Embryonic facial prominence (tissue), 1 donor: Measurements from ENCODE around the gene FAM83D.

Experiments
- DNase-seq: peaks from one replicate; pipeline ENCODE4 v3.0.0-alpha.2; 2016; ENCODE audit errors: extremely low spot score

FAM83D gene

DNA sequence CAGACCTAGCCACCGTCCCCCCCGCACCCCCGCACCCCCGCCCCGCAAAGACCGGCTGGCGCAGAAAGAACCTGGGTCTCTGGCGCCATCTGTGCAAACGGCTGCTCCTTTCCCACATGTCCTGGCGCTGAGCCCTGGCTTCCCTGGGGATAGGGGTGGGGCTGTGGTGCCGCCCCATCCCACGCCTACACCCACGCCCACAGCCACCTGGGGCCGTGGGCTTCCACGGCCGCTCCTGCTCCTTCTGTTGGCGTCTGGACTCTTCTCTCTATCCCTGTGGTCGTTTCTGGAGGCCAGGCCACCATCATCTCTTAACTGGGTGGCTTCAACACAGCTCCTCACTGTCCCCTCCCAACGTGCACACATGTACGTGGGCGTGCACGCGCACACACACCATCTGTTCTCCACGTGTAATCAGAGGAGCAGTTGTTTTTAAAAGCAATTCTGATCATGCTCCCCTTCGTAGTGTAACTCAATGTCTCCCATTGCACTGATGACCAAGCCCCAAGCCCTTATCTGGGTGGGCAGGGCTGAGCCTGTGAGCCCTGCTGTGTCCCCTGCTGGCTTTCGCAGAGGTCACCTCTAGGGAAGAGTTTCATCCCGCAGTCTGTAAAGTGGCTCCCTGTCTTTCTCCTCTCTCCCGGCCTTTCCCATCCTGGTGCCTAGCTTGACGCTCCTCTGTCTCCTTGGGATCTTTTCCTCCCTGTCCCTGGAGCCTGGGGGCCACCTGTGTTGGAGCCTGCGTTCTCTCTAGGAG, 31.9 kb upstream of the FAM83D start:
- no peak for DNase-seq

DNA sequence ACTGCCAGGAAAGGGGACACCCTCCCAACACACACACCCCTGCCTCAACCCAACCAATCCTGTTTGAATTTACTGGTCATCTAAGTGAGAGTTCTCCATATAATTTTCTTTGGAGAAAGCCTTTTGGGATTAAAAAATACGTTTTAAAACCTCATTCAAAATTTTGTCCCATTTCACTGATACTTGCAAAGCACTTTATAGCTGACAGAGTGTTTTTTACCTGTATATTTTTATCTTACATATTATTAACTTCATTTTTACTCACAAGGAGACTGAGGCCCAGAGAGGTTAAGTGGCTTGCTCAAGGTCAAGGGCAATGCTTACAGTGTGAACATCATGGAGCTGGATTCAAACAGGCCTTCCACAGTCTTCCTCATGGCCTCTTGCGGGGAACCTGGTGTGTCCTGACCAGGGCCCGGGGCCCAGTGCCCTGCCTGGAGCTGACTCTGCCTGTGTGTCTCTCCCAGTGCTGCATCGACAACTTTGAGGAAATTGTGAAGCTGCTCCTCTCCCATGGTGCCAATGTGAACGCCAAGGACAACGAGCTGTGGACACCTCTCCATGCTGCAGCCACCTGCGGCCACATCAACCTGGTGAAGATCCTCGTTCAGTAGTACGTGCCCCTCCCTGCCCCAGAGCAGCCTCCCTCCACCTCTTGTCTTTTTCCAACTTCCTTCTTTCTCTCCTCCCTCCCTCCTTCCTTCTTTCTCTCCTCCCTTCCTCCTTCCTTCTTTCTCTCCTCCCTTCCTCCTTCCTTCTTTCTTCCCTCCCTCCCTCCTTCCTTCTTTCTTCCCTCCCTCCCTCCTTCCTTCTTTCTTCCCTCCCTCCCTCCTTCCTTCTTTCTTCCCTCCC, 30.9 kb upstream of the FAM83D start:
- no peak for DNase-seq

DNA sequence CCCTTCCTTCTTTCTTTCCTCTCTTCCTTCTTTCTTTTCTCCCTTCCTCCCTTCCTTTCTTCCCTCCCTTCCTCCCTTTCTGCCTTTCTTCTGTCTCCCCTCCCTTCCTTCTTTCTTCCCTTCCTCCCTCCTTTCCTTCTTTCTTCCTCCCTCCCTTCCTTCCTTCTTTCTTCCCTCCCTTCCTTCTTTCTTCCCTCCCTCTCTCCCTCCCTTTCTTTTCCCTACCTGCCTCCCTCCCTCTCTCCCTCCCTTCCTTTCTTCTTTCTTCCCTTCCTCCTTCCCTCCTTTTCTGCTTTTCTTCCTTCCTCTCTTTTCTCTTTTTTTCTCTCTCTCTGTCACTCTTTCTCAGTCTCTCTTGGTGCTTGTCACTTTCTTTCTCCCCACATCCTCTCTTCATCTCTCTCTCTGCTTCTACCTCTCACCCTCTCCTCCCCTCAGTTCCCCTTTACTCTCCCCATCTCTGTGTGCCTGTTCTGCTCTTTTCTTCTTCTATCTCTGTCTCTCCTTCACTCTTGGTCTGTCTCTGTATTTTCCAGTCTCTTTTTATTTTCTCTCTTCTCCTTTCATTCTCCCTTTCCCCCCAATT, 30.1 kb upstream of the FAM83D start:
- no peak for DNase-seq

DNA sequence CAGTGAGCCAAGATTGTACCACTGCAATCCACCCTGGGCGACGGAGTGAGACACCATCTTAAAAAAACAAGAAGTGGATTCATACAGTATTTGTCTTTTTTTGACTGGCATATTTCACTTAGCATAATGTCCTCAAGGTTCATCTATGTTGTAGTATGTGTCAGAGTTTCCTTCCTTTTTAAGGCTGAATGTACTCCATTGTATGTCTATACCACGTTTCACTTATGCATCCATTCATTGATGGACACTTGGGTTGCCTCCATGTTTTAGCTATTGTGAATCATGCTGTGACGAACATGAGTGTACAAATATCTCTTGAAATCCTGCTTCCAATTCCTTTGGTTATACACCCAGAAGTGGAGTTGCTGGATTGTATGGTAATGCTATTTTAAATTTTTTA, 28.9 kb upstream of the FAM83D start:
- no peak for DNase-seq

DNA sequence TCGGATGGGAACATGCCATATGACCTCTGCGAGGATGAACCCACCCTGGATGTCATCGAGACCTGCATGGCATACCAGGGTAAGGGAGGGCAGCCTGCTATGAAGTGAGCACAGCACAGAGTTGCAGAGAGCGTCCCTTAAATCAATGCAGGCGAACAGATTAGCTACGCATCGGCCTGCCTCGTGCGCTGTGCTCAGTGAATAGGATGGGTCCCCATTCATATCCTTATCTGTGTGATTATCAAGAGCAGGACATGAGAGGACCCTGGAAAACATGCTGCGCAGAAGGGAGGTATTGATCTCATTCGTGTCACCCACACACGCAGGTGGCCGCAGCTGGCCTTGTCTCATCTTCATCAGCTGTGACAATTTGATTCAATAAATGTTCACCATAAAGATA, 25.6 kb upstream of the FAM83D start:
- DNase-seq: no peak

DNA sequence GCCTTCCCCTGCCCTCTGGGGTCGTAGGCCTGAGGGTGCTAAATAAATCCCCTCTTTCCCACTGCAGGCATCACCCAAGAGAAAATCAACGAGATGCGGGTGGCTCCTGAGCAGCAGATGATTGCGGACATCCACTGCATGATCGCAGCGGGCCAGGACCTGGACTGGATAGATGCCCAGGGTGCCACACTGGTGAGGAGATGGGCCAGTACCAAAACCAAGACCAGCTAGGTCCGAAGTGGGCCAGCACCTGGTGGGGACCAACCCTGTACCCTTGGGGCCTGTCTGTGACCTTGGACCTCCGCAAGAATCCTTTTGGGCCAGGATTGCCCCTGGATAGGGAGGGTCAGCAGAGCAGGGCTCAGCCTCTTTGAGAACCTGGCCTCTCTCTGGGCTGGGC, 23.6 kb upstream of the FAM83D start:
- no peak for DNase-seq

DNA sequence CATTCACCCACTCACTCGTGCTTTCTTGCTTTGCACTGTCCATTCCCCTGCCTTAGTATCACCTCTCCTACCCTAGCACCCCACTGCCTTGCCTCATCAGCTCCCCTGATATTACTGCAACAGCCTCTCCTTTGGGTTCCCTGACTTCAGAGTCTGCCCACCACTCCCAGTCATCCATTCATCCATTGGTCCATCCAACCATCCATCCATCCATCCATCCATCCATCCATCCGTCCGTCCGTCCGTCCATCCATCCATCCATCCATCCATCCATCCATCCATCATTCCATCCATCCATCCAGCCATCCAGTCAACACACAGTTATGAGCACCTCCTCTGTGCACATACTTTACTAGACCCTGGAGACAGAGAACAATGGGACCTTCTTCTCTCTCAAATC, 22.9 kb upstream of the FAM83D start:
- no peak for DNase-seq

DNA sequence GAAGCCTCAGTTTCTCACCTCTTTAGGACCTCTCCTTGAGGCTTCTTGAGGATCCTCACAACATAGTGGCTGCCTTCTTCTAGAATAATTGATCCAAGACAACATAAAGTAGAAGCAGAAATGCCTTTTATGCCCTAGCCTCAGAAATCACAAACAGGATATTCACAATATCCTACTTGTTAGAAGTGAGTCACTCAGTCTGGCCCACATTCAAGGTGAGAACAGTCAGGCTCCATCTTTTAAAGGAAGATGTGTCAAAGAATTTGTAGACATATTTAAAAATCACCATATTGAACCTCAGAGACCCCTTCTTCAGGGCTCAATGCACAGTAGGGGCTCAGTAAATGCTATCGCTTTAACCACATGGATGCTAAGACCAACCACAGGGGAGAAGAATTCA, 20.8 kb upstream of the FAM83D start:
- DNase-seq: no peak

DNA sequence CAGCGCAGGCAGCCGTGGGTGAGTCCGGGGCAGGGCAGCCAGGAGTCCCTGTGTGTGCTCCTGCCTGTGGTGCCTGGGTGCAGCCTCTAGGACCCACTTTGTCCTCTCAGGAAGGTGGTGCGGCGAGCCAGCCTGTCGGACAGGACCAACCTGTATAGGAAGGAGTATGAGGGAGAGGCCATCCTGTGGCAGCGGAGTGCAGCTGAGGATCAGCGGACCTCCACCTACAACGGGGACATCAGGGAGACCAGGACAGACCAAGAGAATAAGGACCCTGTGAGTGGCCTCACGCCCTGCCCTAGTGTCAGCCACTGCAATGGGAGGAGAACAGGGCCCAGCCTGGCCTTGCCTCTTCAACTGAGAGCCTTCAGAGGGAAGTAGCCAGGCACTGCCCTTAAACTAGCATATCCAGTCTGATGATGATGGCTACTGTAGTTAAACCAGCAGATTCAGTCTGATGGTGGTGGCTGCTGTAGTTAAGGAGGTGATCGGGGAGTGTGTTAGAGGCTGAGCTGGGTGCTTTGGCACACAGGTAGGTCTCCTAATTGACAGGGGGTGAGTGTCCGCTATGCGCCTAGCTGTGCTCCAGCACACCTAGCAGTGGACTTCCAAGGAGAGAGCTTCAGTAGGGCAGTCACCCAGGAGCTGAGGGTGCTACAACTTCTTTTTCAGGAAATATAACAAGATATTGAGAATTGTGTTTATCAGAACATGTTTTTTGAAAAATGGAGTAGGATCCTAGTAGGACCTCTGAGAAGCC, 18.1 kb upstream of the FAM83D start:
- DNase-seq: no peak

DNA sequence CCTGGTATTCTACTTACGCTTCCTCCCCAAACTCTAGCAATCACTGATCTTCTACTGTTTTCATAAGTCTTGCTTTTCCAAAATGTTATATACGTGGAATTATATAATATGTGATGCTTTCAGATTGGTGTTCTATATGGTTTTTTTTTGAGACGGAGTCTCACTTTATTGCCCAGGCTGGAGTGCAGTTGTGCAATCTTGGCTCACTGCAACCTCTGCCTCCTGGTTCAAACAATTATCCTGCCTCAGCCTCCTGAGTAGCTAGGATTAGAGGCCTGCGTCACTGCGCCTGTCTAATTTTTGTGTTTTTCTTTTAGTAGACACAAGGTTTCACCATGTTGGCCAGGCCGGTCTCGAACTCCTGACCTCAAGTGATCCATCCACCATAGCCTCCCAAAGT, 10.9 kb upstream of the FAM83D start:
- DNase-seq: no peak

DNA sequence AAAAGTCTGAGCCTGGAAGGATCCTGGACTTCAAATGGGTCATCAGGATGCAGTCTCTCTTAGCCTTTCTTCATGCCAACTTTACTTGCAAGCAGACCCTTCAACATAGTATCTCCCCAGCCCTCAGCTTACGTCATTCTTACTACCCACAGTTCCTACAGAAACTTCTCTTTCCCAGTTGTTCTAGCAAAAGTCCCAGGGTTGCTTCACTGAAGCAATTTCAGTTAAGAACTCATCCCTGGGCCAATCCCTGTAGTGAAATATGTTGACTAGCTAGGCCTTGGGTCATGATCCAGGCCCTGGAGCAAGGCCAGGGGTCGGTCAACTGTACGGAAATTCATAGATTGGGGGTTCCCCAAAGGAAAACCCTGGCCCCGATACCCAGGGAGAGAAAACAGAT, 8.6 kb upstream of the FAM83D start:
- no peak for DNase-seq

DNA sequence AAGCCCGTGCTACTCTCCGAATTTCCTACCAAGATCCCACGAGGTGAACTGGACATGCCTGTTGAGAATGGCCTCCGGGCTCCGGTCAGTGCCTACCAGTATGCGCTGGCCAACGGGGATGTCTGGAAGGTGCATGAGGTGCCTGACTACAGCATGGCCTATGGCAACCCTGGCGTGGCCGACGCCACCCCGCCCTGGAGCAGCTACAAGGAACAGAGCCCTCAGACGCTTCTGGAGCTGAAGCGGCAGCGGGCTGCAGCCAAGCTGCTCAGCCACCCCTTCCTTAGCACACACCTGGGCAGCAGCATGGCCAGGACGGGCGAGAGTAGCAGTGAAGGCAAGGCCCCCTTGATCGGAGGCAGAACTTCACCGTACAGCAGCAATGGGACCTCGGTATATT, 8.0 kb upstream of the FAM83D start:
- no peak for DNase-seq

DNA sequence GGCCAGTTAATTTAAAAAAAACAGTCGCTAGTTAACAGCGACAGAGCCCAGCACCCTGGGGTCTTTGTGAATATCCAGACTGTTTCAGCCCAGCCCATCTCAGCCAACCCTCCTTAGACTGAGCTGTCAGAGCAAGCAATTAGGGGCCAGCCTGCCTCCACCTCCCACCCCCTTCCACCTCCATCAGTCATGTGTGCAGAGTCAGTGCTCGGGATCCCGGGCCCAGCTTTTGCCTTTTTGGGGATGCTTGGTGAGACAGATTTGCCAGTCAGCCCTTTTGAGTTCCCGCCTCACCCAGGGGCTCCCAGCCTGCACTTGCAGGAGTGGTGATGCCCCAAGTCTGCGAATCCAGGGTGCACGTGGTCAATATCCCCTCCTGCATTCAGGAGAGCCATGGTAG, 6.5 kb upstream of the FAM83D start:
- no peak for DNase-seq

DNA sequence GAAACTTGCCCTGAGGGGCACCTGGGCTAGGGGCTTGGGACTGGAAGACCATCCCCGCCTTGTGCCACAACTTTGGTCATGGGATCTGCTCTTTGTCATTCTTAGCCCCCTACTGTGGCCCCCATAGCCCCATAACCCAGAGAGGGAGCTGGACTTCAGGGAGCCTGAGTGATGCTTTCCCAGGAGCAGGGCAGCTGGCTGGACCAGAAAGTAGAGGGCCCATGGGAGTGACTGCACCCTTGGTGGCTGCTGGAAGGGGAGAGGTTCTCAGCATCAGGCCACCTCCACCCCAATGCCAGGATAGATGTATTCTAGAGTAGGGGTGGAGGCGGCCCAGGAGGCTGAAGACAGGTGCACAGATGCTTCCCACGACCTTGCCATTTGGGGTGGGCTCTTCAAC, 5.8 kb upstream of the FAM83D start:
- DNase-seq: no peak

DNA sequence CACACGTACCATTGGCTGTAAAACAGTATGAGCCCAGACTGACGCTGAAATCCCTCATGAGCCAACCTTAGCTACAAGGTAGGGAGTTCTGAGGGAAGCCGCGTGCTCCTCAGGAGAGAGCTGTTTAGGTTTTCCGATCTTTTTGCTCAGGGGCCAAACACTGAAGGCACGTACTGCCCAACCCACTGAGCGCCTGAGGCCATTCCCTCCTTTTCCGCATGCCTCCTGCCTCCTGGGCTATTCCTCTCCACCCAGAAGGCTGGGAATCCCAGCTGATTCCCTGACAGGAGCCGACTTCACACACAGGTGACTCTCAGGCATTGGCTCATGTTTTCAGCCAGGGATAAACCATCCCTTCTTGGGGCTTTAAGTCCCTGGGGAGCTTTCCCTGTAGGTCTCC, 5.4 kb upstream of the FAM83D start:
- DNase-seq: no peak

DNA sequence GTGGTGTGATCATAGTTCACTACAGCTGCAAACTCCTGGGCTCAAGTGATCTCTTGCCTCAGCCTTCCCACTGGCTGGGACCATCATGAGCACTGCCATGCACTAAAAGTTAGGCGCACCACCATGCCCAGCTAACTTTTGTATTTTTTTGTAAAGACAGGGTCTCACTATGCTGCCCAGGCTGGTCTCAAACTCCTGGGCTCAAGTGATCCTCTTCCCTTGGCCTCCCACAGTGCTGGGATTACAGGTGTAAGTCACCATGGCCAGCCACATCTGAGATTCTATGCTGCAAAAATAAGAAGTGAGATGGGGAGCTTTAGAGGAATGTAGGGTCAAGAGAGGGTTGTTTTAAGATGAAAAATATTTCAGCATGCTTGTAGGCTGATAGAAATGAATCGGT, 1.5 kb upstream of the FAM83D start:
- DNase-seq: no peak

DNA sequence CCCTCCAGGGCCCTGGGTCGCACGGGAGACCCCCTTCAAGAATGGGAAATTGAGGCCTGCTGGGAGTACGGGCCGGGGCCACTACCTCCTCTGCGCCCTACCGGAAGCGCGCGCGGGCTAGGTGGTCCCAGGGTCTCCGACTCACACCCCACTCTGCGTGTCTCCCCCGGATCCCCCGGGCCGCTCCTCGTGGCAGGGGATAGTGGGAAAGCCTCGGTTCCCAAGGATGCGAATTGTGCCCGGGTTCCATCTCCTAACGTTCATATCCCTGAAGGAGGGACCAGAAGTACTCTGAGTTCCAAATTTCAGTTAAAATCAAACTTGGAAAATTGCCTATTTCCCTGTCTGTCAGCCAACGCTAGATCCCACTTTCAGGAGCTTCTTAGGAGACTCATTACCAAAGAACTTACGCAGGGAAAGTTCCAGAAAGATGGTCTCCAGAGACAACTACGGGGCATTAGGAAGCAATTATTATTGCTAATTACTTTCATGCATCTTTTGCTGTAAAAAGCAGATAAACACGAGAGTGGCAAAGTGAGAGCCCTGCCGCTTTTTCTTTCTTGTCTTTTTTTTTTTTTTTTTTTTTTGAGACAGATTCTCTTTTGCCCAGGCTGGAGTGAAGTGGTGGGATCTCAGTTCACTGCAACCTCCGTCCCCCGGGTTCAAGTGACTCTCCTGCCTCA, 858 bp downstream of the FAM83D start:
- DNase-seq: no peak

DNA sequence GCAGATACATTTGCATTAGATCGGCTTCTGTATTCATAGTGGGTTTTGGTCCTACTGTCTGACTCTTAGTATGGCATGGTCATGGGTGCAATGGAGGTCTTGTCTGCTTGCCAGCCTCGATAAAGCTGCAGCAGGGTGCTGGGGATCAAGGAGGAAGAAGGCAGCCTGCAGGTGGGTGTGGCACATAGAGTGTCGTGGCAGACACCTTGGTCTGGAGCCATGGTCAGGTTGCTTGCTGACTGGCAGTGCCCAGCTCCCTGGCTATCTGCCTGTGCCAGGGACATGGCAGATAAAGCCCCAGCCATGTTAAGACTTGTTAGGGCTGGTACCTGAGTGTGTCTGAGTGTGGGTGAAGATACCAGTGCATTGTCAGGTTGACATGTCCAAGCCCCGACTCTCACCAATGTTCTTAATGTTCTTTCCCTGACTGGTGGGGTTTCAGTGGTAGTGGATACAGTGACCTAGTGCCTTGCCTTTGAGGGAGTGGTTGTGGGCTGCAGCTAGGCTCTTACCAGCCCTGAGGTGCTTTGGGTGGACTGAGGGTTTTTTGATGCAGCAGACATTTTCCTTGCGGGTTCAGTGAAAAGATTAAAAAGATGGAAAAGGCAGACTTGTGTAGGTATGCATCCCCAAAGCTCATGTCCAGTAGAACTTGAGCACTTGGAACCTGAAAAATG, 1.8 kb downstream of the FAM83D start:
- DNase-seq: no peak

DNA sequence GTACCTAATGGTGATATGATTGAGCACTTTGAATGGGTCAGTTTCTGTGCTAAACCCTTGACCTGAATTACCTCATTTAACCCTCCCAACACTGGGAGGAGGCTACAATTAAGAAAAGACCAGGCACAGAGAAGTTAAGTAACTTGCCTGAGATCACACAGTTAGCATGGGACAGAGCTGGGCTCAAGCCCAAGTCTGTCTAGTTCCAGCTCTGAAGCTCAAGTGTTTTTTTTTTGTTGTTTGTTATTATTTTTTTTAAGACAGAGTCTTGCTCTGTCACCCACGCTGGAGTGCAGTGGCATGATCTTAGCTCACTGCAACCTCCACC, 4.0 kb downstream of the FAM83D start:
- DNase-seq: no peak

DNA sequence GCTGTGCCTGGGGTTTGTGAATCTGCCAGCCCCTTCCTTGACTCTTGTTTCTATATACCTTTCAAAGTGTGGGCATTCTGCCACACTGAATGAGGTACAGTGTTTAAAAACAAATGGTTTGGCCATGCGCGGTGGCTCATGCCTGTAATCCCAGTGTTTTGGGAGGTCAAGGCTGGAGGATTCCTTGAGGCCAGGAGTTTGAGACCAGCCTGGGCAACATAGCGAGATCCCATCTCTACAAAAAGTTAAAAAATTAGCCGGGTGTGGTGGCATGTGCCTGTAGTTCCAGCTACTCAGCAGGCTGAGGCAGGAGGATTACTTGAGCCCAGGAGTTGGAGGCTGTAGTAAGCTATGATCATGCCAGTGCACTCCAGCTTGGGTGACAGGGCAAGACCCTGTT, 5.8 kb downstream of the FAM83D start:
- DNase-seq: no peak

DNA sequence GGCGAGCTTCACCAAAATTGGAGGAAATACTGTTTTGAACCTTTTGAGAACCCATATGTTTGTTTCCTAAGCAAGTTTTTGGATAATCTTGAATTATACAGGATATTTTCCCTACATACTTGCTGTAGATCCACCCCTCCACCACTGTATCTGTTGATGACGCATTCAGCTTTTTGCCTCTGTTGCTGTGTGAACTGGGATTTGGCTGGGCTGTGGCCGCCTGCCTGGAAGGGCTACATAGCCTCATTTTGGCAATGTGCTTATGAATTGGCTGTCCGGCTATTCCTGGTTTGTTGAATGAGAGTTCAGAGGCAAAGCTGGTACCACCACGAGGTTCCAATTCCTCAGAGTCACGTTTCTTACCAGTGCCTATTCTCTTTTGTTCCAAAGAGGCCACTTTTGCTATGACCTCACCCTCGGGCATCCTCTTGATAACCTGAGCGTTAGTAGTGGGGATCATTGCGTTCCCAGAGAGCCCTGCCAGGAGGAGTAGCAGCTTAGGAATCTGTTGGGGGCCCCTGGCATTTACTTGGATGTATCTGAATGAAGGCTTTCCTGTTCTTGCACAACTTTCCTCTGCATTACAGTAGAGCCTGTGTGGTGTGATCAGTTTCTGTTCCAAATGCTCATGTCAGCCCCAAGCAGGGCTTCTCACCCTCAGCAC, 6.4 kb downstream of the FAM83D start:
- DNase-seq: no peak
